HG02884 (cell line): ENCODE results near the gene REPS1.
"Not testable (repeated sequence)": the region's sequence is repeated elsewhere in the genome, so short reads cannot be mapped to it uniquely, and the experiment has no call there.

Experiments
- ATAC-seq: cut with Tn5 transposase; IDR thresholded peaks from one replicate; pipeline ENCODE4 v1.9.1; 2021; ENCODE audit warnings: mild to moderate bottlenecking, moderate library complexity; ENCODE audit not compliant: unreplicated experiment

REPS1 gene, protein sequence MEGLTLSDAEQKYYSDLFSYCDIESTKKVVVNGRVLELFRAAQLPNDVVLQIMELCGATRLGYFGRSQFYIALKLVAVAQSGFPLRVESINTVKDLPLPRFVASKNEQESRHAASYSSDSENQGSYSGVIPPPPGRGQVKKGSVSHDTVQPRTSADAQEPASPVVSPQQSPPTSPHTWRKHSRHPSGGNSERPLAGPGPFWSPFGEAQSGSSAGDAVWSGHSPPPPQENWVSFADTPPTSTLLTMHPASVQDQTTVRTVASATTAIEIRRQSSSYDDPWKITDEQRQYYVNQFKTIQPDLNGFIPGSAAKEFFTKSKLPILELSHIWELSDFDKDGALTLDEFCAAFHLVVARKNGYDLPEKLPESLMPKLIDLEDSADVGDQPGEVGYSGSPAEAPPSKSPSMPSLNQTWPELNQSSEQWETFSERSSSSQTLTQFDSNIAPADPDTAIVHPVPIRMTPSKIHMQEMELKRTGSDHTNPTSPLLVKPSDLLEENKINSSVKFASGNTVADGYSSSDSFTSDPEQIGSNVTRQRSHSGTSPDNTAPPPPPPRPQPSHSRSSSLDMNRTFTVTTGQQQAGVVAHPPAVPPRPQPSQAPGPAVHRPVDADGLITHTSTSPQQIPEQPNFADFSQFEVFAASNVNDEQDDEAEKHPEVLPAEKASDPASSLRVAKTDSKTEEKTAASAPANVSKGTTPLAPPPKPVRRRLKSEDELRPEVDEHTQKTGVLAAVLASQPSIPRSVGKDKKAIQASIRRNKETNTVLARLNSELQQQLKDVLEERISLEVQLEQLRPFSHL

DNA sequence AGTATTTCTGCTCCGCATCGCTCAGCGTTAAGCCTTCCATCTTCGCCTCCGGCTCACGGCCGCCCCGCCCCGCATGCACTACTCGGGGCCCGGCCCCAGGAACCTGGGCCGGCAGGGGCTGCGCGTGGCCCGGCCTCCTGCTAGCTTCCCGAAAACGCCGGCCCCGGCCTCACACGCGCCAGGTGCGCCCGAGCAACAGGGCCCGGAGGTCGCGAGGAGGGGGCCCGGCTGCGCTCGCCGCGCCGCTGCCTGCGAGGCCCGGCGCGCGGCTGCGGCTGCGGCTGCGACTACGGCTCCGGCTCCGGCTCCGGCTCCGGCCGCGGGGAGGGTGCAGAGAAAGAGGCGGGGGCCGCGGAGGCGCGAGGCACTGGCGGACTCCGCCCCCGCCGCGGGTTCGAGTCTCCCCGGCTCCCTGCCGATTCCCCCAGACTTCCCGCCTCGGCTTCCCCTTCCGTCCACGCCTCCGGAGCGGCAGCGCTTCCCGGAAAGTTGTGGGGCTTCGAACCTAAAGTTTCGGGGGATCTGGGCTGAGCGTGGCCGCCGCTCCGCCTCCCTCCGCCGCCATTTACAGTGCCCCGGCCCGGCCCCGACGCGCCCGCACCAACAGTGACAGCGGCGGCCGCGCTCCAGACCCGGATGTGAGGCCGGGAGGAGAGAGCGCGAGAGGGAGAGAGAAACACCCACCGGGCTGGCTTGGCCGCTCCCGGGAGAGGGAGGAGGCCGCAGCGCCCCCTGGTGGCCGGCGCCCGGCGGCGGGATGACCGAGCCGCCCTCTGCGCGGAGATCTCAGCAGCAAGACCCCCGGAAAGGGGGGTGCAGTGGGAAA, at the start of gene REPS1:
REPS1 (minus strand) TSS at position 611 of the 826 bp plus-strand sequence; CDS start at position 40, 571 bp downstream.
- ATAC-seq, result peak; percentile 87

DNA sequence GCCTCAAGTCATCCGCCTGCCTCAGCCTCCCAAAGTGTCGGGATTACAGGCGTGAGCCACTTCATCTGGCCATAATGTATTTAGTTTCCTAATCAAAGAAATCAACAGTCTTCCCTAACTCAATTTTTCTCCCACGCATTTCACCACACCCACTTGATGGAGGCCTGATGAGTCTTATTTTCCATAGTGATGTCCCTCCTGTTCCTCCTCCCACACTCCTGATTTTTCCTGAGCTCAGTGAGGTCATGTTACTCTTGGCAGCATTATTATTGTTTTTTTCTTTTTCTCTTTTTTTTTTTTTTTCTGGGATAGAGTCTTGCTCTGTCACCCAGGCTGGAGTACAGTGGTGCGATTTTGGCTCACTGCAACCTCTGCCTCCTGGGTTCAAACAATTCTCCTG, 49.4 kb upstream of the REPS1 start:
- no peak for ATAC-seq

DNA sequence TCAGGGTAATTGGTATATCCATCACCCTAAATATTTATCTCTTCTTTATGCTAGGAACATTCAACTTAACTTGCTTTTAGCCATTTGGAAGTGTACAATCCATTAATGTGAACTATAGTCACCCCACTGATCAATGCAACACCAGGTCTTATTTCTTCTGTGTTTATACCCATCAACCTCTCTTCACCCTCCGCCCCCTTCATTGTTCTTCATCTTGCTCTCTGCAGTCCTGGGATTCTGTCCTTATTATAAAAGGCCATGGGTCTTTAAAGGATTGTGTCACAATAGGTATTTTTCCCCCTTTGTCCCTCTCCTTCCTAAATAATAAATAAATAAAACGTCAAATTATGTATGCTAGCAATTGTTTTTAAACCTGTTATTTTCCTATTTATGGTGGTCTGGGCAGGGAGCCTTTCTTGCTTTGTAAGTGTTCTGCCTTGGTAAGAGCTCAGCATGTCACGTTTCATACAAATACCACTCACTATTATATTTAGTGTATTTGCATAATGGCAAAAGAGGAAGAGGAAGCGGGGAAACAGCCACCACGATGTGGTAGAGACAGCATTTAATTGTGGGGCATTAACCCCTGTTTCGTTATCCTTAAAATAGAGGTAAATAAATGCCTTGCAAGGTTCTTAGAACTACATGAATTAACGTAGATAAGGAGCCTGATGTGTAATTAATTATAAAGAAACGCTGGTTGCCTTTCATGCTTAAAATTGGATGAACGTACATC, 42.3 kb upstream of the REPS1 start:
- peak; percentile 35 for ATAC-seq

DNA sequence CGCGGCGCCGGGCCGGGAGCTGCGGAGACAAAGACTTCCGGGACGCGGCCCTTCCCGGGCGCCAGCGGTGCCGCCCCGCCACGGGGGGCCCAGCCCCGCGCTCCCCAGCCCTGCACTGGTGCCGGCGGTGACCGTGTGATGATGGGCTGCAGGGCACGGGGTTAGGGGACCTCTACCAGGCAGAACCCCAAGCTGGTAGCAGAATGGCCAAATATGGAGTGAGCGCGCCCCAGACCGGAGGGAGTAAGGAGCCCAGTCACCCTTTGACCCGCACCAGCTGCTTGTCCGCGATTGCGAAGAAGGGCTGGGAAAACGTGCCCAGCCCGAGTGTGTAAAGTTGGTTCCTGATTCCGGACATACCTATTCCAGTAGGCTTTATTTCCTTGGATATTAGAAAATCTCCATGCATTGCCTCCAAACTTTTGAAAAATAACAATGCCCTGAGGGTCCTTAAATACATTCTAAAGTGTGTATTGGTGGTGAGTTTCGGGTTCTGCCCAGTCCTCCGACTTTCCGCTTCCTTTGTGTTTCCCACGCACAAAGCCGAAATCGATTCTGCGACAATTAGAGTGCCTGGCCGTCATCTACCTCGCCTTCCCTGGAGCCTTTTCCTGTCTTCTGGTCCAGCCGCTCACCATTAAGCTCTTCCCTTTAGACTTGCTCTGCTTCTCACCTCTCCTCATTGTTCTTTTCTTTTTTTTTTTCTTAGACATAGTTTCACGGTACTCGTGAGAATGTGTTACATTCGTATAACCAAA, 41.6 kb upstream of the REPS1 start:
- ATAC-seq, result peak; percentile 17

DNA sequence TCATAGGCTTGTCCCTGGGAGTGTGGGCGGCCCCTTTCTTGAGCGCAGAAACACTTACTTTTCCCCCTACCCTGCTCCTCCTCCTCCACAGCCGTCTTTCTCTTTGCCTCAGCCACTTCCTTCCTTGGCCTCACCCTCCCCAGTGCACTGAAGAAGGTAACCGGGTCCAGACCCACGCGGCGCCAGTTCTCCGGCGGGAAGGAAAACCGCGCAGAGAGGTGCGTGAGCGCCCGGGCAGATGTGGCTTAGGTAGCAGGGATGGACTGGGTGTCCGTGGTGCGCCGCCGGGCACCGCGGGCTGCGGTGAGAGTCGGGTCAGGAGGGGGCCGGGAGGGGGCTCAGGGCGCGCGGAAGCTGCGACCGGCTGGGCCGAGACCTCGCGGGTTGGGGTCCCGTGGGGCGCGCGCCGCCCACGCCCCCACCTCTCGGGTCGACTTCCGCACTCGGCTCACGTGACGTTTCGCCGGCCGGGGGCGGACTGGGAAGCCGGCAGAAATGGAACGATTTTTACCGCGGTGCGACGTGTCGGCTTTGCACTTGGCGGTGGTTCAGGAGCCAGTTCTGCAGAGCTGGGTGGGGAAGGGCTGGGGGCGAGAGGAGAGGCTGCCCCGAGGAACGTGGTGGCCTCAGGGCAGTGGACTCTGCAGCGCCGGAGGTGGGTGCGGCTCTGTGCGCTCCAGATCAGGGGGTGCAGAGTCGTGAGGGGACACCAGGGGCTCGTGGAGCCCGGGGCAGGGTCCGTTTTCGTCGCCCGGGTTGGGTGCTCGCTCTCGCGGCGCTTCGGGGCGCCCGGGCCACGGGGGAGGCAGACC, 40.8 kb upstream of the REPS1 start, which contains the start of gene ABRACL:
ABRACL (plus strand) TSS at position 88 of the 812 bp plus-strand sequence. CDS start 5,416 bp downstream, outside the sequence.
- ATAC-seq, result peak; percentile 57

DNA sequence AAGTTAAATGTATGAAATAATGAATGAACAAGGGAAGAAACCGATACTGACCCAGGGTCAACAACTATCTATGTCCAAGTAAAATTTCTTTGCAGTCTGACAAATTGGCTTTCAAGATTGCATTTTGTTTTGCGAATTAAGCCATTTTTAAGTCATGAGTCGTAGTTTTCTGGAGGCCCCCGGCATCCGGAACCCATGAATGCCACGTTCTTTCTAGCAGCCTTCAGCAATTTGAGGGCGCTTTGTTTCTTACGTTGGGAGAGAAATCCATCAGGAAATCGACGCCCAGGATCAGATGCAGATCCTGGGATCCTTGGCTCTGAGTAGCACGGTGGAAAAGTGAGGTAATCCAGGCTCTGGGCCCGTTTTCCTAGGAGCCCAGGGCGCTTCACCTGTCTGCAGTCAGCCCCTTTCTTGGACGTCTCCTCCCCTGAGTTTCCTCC, 40.2 kb upstream of the REPS1 start:
- peak; percentile 4 for ATAC-seq

DNA sequence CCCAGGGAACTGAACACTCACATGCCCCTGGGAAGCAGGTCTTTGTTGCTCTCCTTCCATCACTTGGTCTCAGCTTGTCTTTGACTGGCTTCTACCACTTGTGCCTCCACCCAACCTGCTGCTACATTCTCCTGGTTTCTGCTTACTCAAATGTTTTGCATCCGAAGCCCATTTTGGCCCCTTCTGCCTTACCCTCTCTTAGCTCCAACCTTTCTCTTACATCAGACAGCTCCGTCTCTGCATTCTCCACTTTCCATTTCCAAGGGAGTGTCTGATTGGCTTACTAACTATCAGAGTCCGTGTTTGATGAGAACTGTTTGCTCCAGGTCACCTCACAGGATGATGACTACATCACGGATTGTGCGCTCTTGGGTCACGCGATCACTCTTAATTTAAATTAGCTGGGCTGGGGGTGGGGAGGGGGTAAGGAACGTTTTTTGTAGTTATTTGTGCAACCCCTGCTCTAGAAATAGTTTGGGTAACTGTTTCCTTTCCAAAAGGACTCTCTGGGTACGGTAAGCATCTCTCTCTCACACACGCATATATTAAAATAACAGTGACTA, 39.6 kb upstream of the REPS1 start:
- no peak for ATAC-seq

DNA sequence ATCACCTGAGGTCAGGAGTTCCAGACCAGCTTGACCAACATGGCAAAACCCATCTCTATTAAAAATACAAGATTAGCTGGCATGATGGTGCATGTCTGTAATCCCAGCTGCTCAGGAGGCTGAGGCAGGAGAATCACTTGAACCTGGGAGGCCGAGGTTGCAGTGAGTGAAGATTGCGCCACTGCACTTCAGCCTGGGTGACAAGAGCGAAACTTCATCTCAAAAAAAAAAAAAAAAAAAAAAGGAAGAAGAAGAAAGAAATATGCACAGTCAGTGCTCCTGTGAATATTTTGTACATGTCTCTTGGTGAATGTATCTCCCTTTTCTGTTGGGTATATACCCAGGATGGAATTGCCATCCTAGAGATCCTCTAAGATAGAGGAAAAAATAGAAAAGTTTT, 37.4 kb upstream of the REPS1 start:
- not testable (repeated sequence) for ATAC-seq

DNA sequence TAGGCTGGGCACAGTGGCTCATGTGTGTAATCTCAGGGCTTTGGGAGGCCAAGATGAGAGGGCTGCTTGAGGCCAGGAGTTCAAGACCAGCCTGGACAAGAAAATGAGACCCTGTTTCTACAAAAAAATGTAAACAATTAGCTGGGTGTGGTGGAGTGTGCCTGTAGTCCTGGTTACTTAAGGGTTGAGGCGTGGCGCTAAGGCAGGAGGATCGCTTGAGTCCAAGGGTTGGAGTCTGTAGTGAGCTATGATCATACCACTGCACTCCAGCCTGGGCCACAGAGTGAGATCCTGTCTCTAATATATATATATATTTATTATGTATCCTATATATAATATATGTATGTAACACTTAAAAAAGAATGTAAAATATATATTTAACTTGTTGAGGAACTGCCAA, 32.6 kb upstream of the REPS1 start:
- ATAC-seq, result no peak

DNA sequence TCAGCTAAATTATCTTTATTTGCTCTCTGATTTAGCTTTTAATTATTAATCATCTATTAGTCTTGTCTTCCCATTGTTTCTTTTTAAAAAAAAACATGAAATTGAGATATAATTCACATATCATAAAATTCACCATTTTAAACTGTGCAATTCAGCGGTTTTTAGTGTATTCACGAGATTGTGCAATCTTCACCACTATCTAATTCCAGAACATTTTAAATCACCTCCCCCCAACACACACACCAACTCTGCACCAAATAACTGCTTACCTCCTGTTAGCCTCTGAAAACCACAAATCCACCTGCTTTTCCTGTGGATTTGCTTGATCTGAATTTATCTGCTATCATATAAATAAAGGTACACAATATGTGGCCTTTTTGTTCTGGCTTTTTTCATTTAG, 31.7 kb upstream of the REPS1 start:
- no peak for ATAC-seq

DNA sequence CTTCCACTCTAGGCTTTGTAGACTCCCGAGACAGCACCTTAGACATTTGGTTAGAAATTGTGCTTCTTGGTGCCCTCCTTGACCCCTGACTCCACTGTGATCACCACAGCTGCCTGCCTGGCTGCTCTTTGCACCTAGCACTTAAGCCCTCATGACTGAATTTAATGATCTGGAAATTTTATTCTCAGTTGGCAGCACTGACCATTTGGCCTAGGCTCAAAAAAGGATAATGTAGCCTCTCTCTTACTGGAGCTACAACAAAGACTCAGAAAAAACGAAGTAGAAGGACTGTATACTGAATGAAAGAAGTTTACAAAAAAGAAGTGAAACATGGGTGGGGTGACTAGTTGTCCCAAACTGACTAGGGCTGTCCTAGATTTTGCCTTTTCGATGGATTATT, 29.2 kb upstream of the REPS1 start:
- ATAC-seq, result no peak

DNA sequence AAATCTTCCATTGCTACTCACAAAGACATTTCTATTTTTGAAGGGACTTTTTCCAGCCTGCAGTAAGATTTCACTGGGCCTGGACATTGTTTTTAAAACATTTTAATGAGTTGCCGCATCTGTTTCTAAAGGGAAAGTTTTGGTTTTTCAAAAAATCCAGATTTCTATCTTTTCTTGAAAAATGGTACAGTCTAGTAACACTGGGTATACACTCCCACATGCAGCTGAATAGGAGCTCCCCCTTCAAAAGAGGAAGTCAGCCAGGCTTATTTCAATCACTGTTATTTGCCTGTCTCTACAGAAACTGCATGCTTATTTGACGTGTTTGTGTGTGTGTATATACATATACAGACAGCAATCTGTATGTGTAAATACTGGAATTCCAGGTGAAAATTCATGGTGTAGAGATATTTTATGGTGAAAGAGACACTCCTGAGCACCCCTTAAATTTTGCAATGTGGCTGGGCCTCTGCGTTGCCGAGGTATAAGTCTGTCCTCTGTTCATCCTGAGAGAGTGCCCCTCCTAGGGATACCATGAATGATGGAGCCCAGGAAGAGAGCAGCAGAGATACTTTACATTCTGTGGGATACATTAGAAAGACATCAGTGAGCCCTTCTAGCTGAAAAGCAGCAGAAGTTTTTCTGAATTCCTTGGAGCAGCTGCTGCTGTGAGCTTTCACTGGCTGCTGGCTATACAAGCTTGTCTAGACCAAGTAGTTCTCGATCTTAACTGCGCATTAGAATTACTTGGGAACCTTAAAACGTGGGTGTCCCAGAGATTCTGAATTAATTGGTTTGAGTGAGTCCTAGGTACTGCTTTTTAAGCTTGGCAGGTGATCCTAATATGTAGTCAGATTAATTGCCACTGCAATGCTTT, 28.5 kb upstream of the REPS1 start:
- peak; percentile 99 for ATAC-seq

DNA sequence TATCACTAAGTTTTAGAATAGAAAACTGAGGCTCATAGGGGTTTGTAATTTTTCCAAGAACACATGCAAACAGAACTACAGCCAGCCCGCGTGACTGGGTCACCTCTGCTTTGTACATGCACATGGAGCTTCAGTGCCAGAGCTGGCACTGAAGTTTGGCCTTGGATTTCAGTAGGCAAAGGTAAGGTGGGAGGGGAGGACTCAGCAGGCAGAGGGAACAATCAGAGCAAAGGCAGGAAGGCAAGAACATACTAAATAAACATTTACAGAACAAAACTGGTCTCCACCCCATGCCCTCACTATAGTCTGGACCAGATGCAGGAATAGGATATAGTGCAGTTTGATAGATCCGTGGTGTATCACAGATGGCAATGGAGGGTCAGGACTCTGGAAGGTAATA, 26.9 kb upstream of the REPS1 start:
- ATAC-seq, result no peak

DNA sequence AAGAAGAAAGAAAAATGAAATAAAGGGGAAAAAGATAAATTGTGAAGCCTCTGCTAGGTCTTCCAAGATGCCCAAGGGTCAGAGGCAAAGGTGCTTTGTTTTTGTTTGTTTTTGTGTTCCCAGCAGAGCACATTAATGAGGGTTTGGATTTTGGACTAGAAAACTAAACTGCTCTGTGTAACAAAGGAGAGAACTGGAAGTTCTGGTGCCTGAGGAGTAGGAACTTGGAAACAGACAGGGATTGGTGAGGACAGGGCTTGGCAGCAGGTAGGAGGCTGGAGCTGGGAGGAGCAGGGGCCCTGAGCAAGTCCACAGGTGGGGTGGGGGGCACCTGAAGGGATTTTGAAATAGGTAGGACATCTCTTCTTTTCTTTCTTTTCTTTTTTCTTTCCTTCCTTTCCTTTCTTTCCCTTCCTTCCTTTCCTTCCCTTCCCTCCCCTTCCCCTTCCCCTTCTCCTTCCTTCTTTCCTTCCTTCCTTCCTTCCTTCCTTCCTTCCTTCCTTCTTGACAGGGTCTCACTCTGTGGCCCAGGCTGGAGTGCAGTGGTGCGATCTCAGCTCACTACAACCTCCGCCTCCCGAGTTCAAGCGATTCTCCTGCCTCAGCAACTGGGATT, 25.2 kb upstream of the REPS1 start:
- ATAC-seq, result no peak

DNA sequence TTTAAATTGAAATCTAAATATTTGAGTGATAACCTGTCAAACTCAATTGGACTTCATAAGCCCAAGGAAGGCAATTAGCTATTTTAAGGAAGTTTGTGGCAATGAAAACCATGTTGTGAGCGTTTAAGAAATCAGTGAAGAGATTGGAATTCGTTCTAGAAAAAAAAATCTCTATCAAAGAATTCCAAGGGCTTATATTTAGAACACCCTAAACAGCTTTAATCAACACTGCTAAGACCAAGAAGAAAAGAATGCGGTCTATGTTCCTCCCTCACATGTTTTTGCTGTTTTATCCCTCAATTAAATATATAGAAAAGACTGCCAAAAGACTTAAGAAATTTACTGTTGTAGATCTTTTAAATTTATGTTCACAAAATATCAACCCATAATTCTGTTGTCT, 23.9 kb upstream of the REPS1 start:
- no peak for ATAC-seq

DNA sequence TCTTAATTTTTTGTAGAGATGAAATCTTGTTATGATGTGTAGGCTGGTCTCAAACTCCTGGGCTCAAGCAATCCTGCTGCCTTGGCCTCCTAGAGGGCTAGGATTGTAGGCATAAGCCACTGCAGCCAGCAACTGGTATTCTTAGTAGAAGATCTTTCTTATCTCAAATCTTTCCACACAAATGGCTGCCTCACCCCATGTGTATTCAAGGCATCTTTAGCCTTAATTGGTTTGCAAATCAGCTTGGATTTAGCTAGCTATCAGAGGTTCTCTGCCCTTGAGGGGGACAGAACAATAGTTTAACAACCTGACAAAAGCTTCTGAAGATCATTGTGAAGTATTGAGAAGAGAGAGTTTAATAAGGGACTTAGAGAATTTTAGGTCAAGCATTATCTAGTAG, 22.6 kb upstream of the REPS1 start:
- no peak for ATAC-seq

DNA sequence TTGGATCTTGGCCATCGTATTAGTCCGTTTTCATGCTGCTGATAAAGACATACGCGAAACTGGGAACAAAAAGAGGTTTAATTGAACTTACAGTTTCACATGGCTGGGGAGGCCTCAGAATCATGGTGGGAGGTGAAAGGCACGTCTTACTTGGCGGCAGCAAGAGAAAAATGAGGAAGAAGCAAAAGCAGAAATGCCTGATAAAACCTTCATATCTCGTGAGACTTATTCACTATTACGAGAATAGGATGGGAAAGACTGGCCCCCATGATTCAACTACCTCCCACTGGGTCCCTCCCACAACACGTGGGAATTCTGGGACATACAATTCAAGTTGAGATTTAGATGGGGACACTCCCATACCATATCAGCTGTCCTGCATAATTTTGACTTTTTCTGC, 20.1 kb upstream of the REPS1 start:
- no peak for ATAC-seq
